ENCODE results near the gene CEACAM7.

DNA sequence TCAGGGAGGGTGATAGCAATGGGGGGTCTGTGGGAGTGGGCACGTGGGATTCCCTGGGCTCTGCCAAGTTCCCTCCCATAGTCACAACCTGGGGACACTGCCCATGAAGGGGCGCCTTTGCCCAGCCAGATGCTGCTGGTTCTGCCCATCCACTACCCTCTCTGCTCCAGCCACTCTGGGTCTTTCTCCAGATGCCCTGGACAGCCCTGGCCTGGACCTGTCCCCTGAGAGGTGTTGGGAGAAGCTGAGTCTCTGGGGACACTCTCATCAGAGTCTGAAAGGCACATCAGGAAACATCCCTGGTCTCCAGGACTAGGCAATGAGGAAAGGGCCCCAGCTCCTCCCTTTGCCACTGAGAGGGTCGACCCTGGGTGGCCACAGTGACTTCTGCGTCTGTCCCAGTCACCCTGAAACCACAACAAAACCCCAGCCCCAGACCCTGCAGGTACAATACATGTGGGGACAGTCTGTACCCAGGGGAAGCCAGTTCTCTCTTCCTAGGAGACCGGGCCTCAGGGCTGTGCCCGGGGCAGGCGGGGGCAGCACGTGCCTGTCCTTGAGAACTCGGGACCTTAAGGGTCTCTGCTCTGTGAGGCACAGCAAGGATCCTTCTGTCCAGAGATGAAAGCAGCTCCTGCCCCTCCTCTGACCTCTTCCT is 9.3 kb upstream of the CEACAM7 start:
- TF ChIP-seq YY1 (IDR thresholded peaks at IDR 0.05; ENCODE audit: insufficient read depth, insufficient read length) (no peak), SUZ12 (IDR thresholded peaks at IDR 0.05; ENCODE audit: extremely low read depth, insufficient read depth, insufficient read length) (no peak)
